Neural progenitor cell (in vitro differentiated cells): Measurements from ENCODE around the gene SBNO1. TPM values are rescaled to one million over a fixed set of nuclear protein-coding genes. Genes with fewer than 3 reads are reported as not detected.
A peak's percentile ranks its signal among the peaks of the same experiment; 100 is the strongest.

Experiments used
- DNase-seq: peaks from one replicate; pipeline ENCODE4 v3.0.0-alpha.2; 2016; ENCODE audit warnings: low spot score
- H2AFZ ChIP-seq: fragments of 200-600 bp; sonication (generic); replicated peaks from 2 replicates; pipeline ENCODE4 v1.6.1; 2016; ENCODE audit warnings: antibody characterized with exemption
- H3F3A ChIP-seq: fragments of 200-600 bp; sonication (generic); 2 replicates; pipeline ENCODE4 v1.6.1; 2016; ENCODE audit warnings: antibody characterized with exemption, low read depth
- H3K27ac ChIP-seq: fragments of 200-600 bp; sonication (generic); 2 replicates; pipeline ENCODE4 v1.5.1; 2016; ENCODE audit warnings: mild to moderate bottlenecking
- H3K27me3 ChIP-seq: fragments of 200-600 bp; sonication (generic); 2 replicates; pipeline ENCODE4 v1.6.1; 2016; ENCODE audit warnings: mild to moderate bottlenecking, moderate library complexity
- H3K36me3 ChIP-seq: fragments of 200-600 bp; sonication (generic); 2 replicates; pipeline ENCODE4 v1.5.1; 2016
- H3K4me1 ChIP-seq: fragments of 200-600 bp; sonication (generic); 2 replicates; pipeline ENCODE4 v1.6.1; 2016; ENCODE audit warnings: mixed run types
- H3K4me2 ChIP-seq: fragments of 200-600 bp; sonication (generic); 2 replicates; pipeline ENCODE4 v1.6.1; 2016
- H3K4me3 ChIP-seq: fragments of 200-600 bp; sonication (generic); 2 replicates; pipeline ENCODE4 v1.5.1; 2016
- H3K79me2 ChIP-seq: fragments of 200-600 bp; sonication (generic); 2 replicates; pipeline ENCODE4 v1.6.1; 2016; ENCODE audit warnings: low read depth
- H3K9ac ChIP-seq: fragments of 200-600 bp; sonication (generic); 2 replicates; pipeline ENCODE4 v1.6.1; 2016
- H3K9me3 ChIP-seq: fragments of 200-600 bp; sonication (generic); 2 replicates; pipeline ENCODE4 v1.5.1; 2016; ENCODE audit warnings: low read depth
- H4K20me1 ChIP-seq: fragments of 200-600 bp; sonication (generic); 2 replicates; pipeline ENCODE4 v1.6.1; 2016; ENCODE audit warnings: low read depth
- H3K27ac Mint-ChIP-seq: 3 replicates; pipeline ENCODE4 v1.8.0; 2021; ENCODE audit warnings: mixed read lengths
- H3K27me3 Mint-ChIP-seq: 2 replicates; pipeline ENCODE4 v1.8.0; 2022; ENCODE audit warnings: low read depth, mild to moderate bottlenecking, inconsistent platforms, moderate library complexity, mixed read lengths; ENCODE audit not compliant: insufficient read depth
- H3K36me3 Mint-ChIP-seq: 3 replicates; pipeline ENCODE4 v1.8.0; 2021; ENCODE audit warnings: mixed read lengths
- H3K4me1 Mint-ChIP-seq: 3 replicates; pipeline ENCODE4 v1.8.0; 2021; ENCODE audit warnings: mixed read lengths
- H3K4me3 Mint-ChIP-seq: 3 replicates; pipeline ENCODE4 v1.8.0; 2021; ENCODE audit warnings: mild to moderate bottlenecking, moderate library complexity, mixed read lengths
- H3K9me3 Mint-ChIP-seq: 3 replicates; pipeline ENCODE4 v1.8.0; 2020; ENCODE audit warnings: mixed read lengths
- EZH2 ChIP-seq: fragments of 200-600 bp; sonication (generic); IDR thresholded peaks from 2 replicates; pipeline ENCODE4 v1.6.1; 2017; ENCODE audit warnings: antibody characterized with exemption, mild to moderate bottlenecking, moderate library complexity
- EZH2phosphoT487 ChIP-seq: fragments of 200-600 bp; sonication (generic); IDR thresholded peaks from 2 replicates; pipeline ENCODE4 v1.6.1; 2017; ENCODE audit warnings: antibody characterized with exemption
- total RNA-seq: library from RNA; depleted of rRNA; stranded (reverse); fragments of >200 nt; gene quantifications from 2 replicates; pipeline ENCODE4 v1.2.3, GENCODE V29; 2015; ENCODE audit warnings: low replicate concordance
- TF ChIP-seq, protein P1 (sequence below): fragments of 200-600 bp; sonication (generic); IDR thresholded peaks from 2 replicates; pipeline ENCODE4 v1.5.1; 2017; ENCODE audit warnings: antibody characterized with exemption, mild to moderate bottlenecking

The SBNO1 gene
- total RNA-seq, 1 donor from 2014 or later, result 81.6 TPM

GRCh38 chr12:123356159-123356670 is 8.4 kb downstream of the SBNO1 start:
- peaks cover 100% of the 10 kb centered on the region for H3K79me2 ChIP-seq
- Mint-ChIP-seq H3K27ac (no peak overlapping the region), H3K4me1 (peaks cover 4% of the 10 kb centered on the region), H3K36me3 (peaks cover 3% of the 10 kb centered on the region), H3K4me3 (no peak overlapping the region), H3K27me3 (no peaks in the 10 kb centered on the region), H3K9me3 (no peaks in the 10 kb centered on the region)
- no peak overlapping the region for H3K4me2 ChIP-seq
- peaks cover 8% of the 10 kb centered on the region for H3F3A ChIP-seq
- no peaks in the 10 kb centered on the region for H3K27me3 ChIP-seq
- H4K20me1 ChIP-seq, result peaks cover 100% of the 10 kb centered on the region
- H2AFZ ChIP-seq, result no peak overlapping the region
- no peaks in the 10 kb centered on the region for H3K36me3 ChIP-seq
- no peak overlapping the region for H3K4me3 ChIP-seq
- no peak for DNase-seq
- no peak for TF ChIP-seq EZH2phosphoT487
- TF ChIP-seq EZH2, result no peak
- TF ChIP-seq, protein P1, sequence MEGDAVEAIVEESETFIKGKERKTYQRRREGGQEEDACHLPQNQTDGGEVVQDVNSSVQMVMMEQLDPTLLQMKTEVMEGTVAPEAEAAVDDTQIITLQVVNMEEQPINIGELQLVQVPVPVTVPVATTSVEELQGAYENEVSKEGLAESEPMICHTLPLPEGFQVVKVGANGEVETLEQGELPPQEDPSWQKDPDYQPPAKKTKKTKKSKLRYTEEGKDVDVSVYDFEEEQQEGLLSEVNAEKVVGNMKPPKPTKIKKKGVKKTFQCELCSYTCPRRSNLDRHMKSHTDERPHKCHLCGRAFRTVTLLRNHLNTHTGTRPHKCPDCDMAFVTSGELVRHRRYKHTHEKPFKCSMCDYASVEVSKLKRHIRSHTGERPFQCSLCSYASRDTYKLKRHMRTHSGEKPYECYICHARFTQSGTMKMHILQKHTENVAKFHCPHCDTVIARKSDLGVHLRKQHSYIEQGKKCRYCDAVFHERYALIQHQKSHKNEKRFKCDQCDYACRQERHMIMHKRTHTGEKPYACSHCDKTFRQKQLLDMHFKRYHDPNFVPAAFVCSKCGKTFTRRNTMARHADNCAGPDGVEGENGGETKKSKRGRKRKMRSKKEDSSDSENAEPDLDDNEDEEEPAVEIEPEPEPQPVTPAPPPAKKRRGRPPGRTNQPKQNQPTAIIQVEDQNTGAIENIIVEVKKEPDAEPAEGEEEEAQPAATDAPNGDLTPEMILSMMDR, result no peak
- no peaks in the 10 kb centered on the region for H3K4me1 ChIP-seq
- no peak overlapping the region for H3K9ac ChIP-seq
- no peaks in the 10 kb centered on the region for H3K9me3 ChIP-seq
- H3K27ac ChIP-seq, result peak overlapping the region; percentile 46

- Histone ChIP-seq H3K4me1 (no peaks in the 10 kb centered on the region), H2AFZ (no peak overlapping the region), H3K4me3 (no peak overlapping the region), H3K27ac (no peak overlapping the region), H3K4me2 (no peak overlapping the region), H3K9me3 (no peaks in the 10 kb centered on the region), H3K79me2 (peaks cover 100% of the 10 kb centered on the region), H3F3A (peaks cover 8% of the 10 kb centered on the region), H3K36me3 (no peaks in the 10 kb centered on the region), H3K9ac (no peak overlapping the region), H3K27me3 (no peaks in the 10 kb centered on the region), H4K20me1 (peaks cover 100% of the 10 kb centered on the region)
- Mint-ChIP-seq H3K27me3 (peaks cover under 1% of the 10 kb centered on the region), H3K9me3 (no peaks in the 10 kb centered on the region), H3K4me3 (no peak overlapping the region), H3K27ac (no peak overlapping the region), H3K36me3 (peaks cover 3% of the 10 kb centered on the region), H3K4me1 (peaks cover 4% of the 10 kb centered on the region)
- no peak for TF ChIP-seq EZH2phosphoT487
- DNase-seq, result no peak
These were observed 10.0 kb downstream of the SBNO1 start for GRCh38 chr12:123354600-123354999.

DNA sequence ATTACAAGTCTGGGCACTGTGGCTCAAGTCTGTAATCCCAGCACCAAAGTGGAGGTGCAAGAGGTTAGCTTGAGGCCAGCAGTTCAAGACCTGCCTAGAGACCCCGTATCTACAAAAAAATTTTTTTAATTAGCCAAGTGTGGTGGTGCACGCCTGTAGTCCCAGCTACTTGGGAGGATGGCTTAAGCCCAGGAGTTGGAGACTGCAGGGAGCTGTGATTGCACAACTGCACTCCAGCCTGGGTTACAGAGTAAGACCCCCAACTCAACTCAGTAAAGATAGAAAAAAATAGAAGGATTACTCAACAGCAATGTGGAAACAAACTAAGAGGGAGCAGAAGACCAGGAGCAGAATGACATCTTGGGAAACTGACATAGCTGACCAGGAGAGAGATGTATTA is 13.3 kb downstream of the SBNO1 start:
- H3K27me3 ChIP-seq, result no peaks in the 10 kb centered on the region
- H3K9ac ChIP-seq, result no peak overlapping the region
- no peak overlapping the region for H3K4me2 ChIP-seq
- no peak overlapping the region for H3K27ac ChIP-seq
- H2AFZ ChIP-seq, result no peak overlapping the region
- no peak overlapping the region for H3K27ac Mint-ChIP-seq
- no peaks in the 10 kb centered on the region for H3K9me3 Mint-ChIP-seq
- no peak overlapping the region for H3K4me3 ChIP-seq
- no peak overlapping the region for H3K4me3 Mint-ChIP-seq
- peaks cover 91% of the 10 kb centered on the region for H3K79me2 ChIP-seq
- H3K4me1 Mint-ChIP-seq, result no peaks in the 10 kb centered on the region
- peaks cover 7% of the 10 kb centered on the region for H3K36me3 ChIP-seq
- no peak for TF ChIP-seq EZH2
- TF ChIP-seq, protein P1, result no peak
- no peak for TF ChIP-seq EZH2phosphoT487
- peaks cover 4% of the 10 kb centered on the region for H3F3A ChIP-seq
- peaks cover 91% of the 10 kb centered on the region for H4K20me1 ChIP-seq
- H3K36me3 Mint-ChIP-seq, result peaks cover 7% of the 10 kb centered on the region
- no peak for DNase-seq
- peaks cover 2% of the 10 kb centered on the region for H3K27me3 Mint-ChIP-seq
- H3K9me3 ChIP-seq, result no peaks in the 10 kb centered on the region
- H3K4me1 ChIP-seq, result no peaks in the 10 kb centered on the region

DNA sequence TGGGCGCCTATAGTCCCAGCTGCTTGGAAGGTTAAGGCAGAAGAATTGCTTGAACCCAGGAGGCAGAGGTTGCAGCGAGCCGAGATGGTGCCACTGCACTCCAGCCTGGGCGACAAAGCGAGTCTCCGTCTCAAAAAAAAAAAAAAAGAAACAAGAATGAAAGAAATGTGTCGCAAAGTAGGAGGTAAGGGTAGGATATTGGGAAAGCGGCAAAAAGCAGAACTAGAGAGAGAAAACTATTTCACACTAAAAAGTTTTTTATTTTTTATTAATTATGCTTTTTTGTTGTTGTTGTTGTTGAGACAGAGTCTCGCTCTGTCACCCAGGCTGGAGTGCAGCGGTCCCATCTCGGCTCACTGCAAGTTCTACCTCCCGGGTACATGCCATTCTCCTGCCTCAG is 17.7 kb downstream of the SBNO1 start:
- H3K4me1 Mint-ChIP-seq, result no peaks in the 10 kb centered on the region
- no peak overlapping the region for H3K27ac Mint-ChIP-seq
- H3K9ac ChIP-seq, result no peak overlapping the region
- H3K27me3 Mint-ChIP-seq, result peaks cover 2% of the 10 kb centered on the region
- H3K9me3 Mint-ChIP-seq, result no peaks in the 10 kb centered on the region
- peaks cover 12% of the 10 kb centered on the region for H3K36me3 ChIP-seq
- no peak overlapping the region for H3K27ac ChIP-seq
- H3K79me2 ChIP-seq, result peaks cover 69% of the 10 kb centered on the region
- no peak overlapping the region for H3K4me3 ChIP-seq
- H3K4me2 ChIP-seq, result no peak overlapping the region
- no peak overlapping the region for H2AFZ ChIP-seq
- no peaks in the 10 kb centered on the region for H3K27me3 ChIP-seq
- DNase-seq, result no peak
- TF ChIP-seq, protein P1, result no peak
- TF ChIP-seq EZH2phosphoT487, result no peak
- TF ChIP-seq EZH2, result no peak
- H4K20me1 ChIP-seq, result peaks cover 53% of the 10 kb centered on the region
- no peaks in the 10 kb centered on the region for H3K9me3 ChIP-seq
- no peaks in the 10 kb centered on the region for H3K4me1 ChIP-seq
- no peak overlapping the region for H3K4me3 Mint-ChIP-seq
- no peaks in the 10 kb centered on the region for H3F3A ChIP-seq
- peaks cover 24% of the 10 kb centered on the region for H3K36me3 Mint-ChIP-seq
